Measurements from ENCODE around the gene PSMD4. TPM values are rescaled to one million over a fixed set of nuclear protein-coding genes. Genes with fewer than 3 reads are reported as not detected.
A peak's percentile ranks its signal among the peaks of the same experiment; 100 is the strongest.

Gene PSMD4
- total RNA-seq, 5 donors from 2014 or later (not counting 1 experiment from before 2014, with no cell fraction given) = 68.1 to 150 (median 133) TPM

DNA sequence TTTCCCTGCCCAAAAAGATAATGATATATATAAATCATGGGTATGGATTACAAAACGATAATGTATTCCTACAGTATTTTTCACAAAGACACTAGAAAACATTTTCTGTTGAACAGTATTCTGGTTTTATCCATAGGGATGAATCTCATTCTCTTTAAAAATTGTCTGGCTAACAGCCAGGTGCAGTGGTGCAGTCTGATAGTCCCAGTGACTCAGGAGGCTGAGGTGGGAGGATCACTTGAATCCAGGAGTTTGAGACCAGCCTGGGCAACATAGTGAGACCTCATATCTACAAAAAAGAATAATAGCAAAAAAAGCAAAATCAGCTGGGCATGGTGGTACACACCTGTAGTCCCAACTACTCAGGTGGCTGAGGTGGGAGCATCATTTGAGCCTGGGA, 32.9 kb upstream of the PSMD4 start:
- DNase-seq (no peak), ATAC-seq (replicated peaks in 1 of 4) (no peak)
- H3K27me3 ChIP-seq (replicated peaks in 1 of 2; ENCODE audit: control insufficient read depth in 2 of 2, extremely low read depth in 1 of 2, insufficient read depth in 2 of 2, low read length in 1 of 2) = no peaks in the 10 kb centered on the region
- Mint-ChIP-seq H3K4me3 (no peak overlapping the region), H3K27me3 (no peaks in the 10 kb centered on the region), H3K9me3 (no peaks in the 10 kb centered on the region), H3K4me1 (peaks cover 2 to 13% (median 8%) of the 10 kb centered on the region in 3 donors), H3K27ac (peak overlapping the region in 1 of 2 donors; percentile 28), H3K36me3 (peaks cover 4% of the 10 kb centered on the region)
- ChIA-PET CTCF (no interaction called here), POLR2A (no interaction called here)
- no peaks in the 10 kb centered on the region for H3K4me1 ChIP-seq (ENCODE audit: control insufficient read depth in 1 of 2, extremely low read depth in 1 of 2, insufficient read depth in 2 of 2, low read length in 2 of 2)
- H3K27ac ChIP-seq (ENCODE audit: low read length) = no peak overlapping the region
- H3K9me3 ChIP-seq = no peaks in the 10 kb centered on the region
- peaks cover 0 to 13% of the 10 kb centered on the region in 2 donors for H3K36me3 ChIP-seq (ENCODE audit: control insufficient read depth in 2 of 2, extremely low read depth in 1 of 2, insufficient read depth in 1 of 2, low read length in 1 of 2)
- WGBS (ENCODE audit: insufficient coverage) = no CpG with 5 or more reads among the region's 1 CpG
- H3K4me3 ChIP-seq (ENCODE audit: control insufficient read depth in 1 of 2, extremely low read depth in 1 of 2, low read length in 1 of 2) = no peak overlapping the region

DNA sequence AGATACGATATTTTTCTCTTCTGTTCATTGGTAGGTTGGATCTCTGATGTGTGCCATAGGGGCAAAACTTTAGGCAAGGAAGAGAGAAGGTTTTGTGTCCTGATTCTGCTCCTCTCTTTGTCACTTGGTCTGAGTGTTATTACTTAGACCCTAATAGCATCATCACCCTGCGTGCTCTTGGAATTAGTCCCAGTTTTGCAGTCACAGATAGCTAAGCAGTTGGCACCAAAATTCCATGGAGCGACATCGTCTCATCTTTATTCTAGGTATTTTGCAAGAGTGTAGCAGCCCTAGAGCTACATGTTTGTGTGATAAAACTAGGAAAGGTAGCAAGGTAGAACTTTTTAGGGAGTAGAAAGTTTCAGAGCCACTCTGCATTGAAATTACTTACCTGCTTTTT, 32.4 kb upstream of the PSMD4 start:
- H3K36me3 Mint-ChIP-seq = peaks cover 8% of the 10 kb centered on the region
- H3K27ac Mint-ChIP-seq = peak overlapping the region in 1 of 2 donors; percentile 39
- CTCF ChIA-PET = no interaction called here
- no peaks in the 10 kb centered on the region for H3K9me3 ChIP-seq
- H3K27me3 ChIP-seq (replicated peaks in 1 of 2; ENCODE audit: control insufficient read depth in 2 of 2, extremely low read depth in 1 of 2, insufficient read depth in 2 of 2, low read length in 1 of 2) = no peaks in the 10 kb centered on the region
- no peaks in the 10 kb centered on the region for H3K27me3 Mint-ChIP-seq
- POLR2A ChIA-PET = no interaction called here
- no peaks in the 10 kb centered on the region for H3K4me1 ChIP-seq (ENCODE audit: control insufficient read depth in 1 of 2, extremely low read depth in 1 of 2, insufficient read depth in 2 of 2, low read length in 2 of 2)
- WGBS (ENCODE audit: insufficient coverage) = no CpG with 5 or more reads among the region's 4 CpGs
- peaks cover 0 to 12% (median 7%) of the 10 kb centered on the region in 3 donors for H3K4me1 Mint-ChIP-seq
- DNase-seq (no peak), ATAC-seq (replicated peaks in 1 of 4) (no peak)
- no peak overlapping the region for H3K4me3 ChIP-seq (ENCODE audit: control insufficient read depth in 1 of 2, extremely low read depth in 1 of 2, low read length in 1 of 2)
- no peak overlapping the region for H3K4me3 Mint-ChIP-seq
- no peaks in the 10 kb centered on the region for H3K9me3 Mint-ChIP-seq
- no peak overlapping the region for H3K27ac ChIP-seq (ENCODE audit: low read length)
- H3K36me3 ChIP-seq (ENCODE audit: control insufficient read depth in 2 of 2, extremely low read depth in 1 of 2, insufficient read depth in 1 of 2, low read length in 1 of 2) = peaks cover 0 to 14% of the 10 kb centered on the region in 2 donors

DNA sequence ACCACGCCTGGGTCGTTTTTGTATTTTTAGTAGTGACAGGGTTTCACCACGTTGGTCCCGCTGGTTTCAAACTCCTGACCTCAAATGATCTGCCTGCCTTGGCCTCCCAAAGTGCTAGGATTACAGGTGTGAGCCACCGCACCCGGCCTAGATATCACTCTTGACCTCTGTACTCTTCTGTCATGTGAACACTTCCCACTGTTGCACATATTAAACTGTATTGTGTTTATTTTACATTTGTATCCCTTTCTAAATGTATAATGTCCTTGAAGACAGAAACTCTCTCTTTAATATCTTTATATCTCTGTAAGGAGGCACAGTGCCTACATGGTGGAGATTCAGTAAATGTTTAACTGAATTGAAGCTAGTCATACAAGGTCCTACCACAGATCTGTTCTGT, 19.3 kb upstream of the PSMD4 start:
- Mint-ChIP-seq H3K9me3 (no peaks in the 10 kb centered on the region), H3K36me3 (peaks cover 53% of the 10 kb centered on the region), H3K4me3 (no peak overlapping the region), H3K4me1 (no peaks in the 10 kb centered on the region), H3K27ac (no peak overlapping the region), H3K27me3 (no peaks in the 10 kb centered on the region)
- H3K27ac ChIP-seq (ENCODE audit: low read length) = no peak overlapping the region
- no peaks in the 10 kb centered on the region for H3K9me3 ChIP-seq
- H3K27me3 ChIP-seq (replicated peaks in 1 of 2; ENCODE audit: control insufficient read depth in 2 of 2, extremely low read depth in 1 of 2, insufficient read depth in 2 of 2, low read length in 1 of 2) = no peaks in the 10 kb centered on the region
- DNase-seq = no peak
- CTCF ChIA-PET = interaction anchor here in 1 of 2 donors (0.8 kb wide), 1 partner anchor 16 kb away, joined by 8 read pairs; no protein-coding TSS in a partner anchor
- H3K4me3 ChIP-seq (ENCODE audit: control insufficient read depth in 1 of 2, extremely low read depth in 1 of 2, low read length in 1 of 2) = no peak overlapping the region
- peaks cover 15 to 89% of the 10 kb centered on the region in 2 donors for H3K36me3 ChIP-seq (ENCODE audit: control insufficient read depth in 2 of 2, extremely low read depth in 1 of 2, insufficient read depth in 1 of 2, low read length in 1 of 2)
- no peaks in the 10 kb centered on the region for H3K4me1 ChIP-seq (ENCODE audit: control insufficient read depth in 1 of 2, extremely low read depth in 1 of 2, insufficient read depth in 2 of 2, low read length in 2 of 2)
- no peak for ATAC-seq (replicated peaks in 1 of 4)
- POLR2A ChIA-PET = no interaction called here
- 91% methylated on average over 4 of the region's 6 CpGs for WGBS (ENCODE audit: insufficient coverage)

DNA sequence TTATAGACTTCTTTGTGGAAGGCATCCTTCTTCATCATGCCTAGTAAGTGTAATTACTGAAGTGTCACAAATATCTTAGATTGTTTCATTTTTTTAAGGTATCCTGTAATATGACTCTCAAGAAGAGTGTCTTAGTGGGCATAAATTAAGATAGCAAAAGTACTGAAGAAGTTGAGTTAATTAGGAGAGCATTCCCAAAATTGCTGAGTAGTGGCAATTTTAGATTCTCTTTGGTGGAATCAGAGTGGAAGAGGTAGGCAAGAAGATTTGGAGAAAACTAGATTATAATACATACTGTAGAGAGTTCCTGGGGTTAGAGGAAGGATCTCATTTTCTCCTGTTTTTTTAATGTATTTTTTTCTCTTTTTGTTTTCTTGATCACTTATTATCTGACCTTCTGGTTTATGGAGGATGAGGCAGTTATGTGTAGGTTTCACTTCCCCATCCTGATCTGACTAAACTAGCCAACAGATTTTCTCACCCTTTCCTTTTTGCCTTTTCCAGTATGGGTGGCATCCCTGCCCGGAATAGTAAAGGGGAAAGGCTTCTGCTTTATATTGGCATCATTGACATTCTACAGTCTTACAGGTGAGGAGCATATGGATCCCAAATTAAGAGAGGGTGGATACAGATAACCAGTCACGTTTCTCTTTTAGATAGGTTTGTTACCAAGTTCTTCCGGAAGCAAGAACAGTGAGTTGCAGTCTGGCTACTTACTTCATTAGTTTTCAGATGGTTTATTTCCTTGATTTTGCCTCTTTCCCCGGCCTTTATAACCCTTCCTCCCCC, 16.7 kb upstream of the PSMD4 start:
- Mint-ChIP-seq H3K9me3 (no peaks in the 10 kb centered on the region), H3K36me3 (peaks cover 51% of the 10 kb centered on the region), H3K4me1 (no peaks in the 10 kb centered on the region), H3K27me3 (no peaks in the 10 kb centered on the region), H3K27ac (peak overlapping the region in 1 of 2 donors; percentile 36), H3K4me3 (no peak overlapping the region)
- H3K27ac ChIP-seq (ENCODE audit: low read length) = no peak overlapping the region
- DNase-seq = no peak
- no peak overlapping the region for H3K4me3 ChIP-seq (ENCODE audit: control insufficient read depth in 1 of 2, extremely low read depth in 1 of 2, low read length in 1 of 2)
- ATAC-seq (replicated peaks in 1 of 4) = no peak
- no peaks in the 10 kb centered on the region for H3K27me3 ChIP-seq (replicated peaks in 1 of 2; ENCODE audit: control insufficient read depth in 2 of 2, extremely low read depth in 1 of 2, insufficient read depth in 2 of 2, low read length in 1 of 2)
- peaks cover 8 to 88% of the 10 kb centered on the region in 2 donors for H3K36me3 ChIP-seq (ENCODE audit: control insufficient read depth in 2 of 2, extremely low read depth in 1 of 2, insufficient read depth in 1 of 2, low read length in 1 of 2)
- no peaks in the 10 kb centered on the region for H3K9me3 ChIP-seq
- H3K4me1 ChIP-seq (ENCODE audit: control insufficient read depth in 1 of 2, extremely low read depth in 1 of 2, insufficient read depth in 2 of 2, low read length in 2 of 2) = no peaks in the 10 kb centered on the region
- ChIA-PET CTCF (interaction anchor here in 1 of 2 donors (0.6 kb wide), 1 partner anchor 213 kb away, joined by 4 read pairs; no protein-coding TSS in a partner anchor), POLR2A (interaction anchor here in 1 of 2 donors (0.7 kb wide), 2 partner anchors 92 to 645 kb away, joined by 3 read pairs; no protein-coding TSS in a partner anchor)
- WGBS (ENCODE audit: insufficient coverage) = 100% methylated on average over 1 of the region's 4 CpGs

DNA sequence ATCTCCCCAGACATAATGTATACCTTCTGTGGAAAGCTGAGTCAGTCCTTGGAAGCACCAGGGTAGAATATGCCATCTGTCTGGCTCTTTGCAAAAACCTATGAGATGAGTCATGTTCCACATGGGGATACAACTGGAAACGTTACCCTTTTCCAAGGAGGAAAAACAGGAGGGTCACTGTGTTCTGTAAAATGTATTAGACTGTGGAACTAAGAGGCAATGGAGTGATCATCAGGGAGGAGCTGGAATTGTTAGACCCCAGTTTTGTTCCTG, 16.1 kb upstream of the PSMD4 start:
- ChIA-PET POLR2A (no interaction called here), CTCF (no interaction called here)
- Mint-ChIP-seq H3K9me3 (no peaks in the 10 kb centered on the region), H3K27me3 (no peaks in the 10 kb centered on the region), H3K36me3 (peaks cover 55% of the 10 kb centered on the region), H3K4me1 (no peaks in the 10 kb centered on the region), H3K27ac (peak overlapping the region in 1 of 2 donors; percentile 1), H3K4me3 (no peak overlapping the region)
- WGBS (ENCODE audit: insufficient coverage) = 100% methylated on average over 1 of the region's 1 CpG
- H3K9me3 ChIP-seq = no peaks in the 10 kb centered on the region
- ATAC-seq (replicated peaks in 1 of 4) (no peak), DNase-seq (no peak)
- no peak overlapping the region for H3K27ac ChIP-seq (ENCODE audit: low read length)
- H3K36me3 ChIP-seq (ENCODE audit: control insufficient read depth in 2 of 2, extremely low read depth in 1 of 2, insufficient read depth in 1 of 2, low read length in 1 of 2) = peaks cover 13 to 89% of the 10 kb centered on the region in 2 donors
- H3K27me3 ChIP-seq (replicated peaks in 1 of 2; ENCODE audit: control insufficient read depth in 2 of 2, extremely low read depth in 1 of 2, insufficient read depth in 2 of 2, low read length in 1 of 2) = no peaks in the 10 kb centered on the region
- H3K4me3 ChIP-seq (ENCODE audit: control insufficient read depth in 1 of 2, extremely low read depth in 1 of 2, low read length in 1 of 2) = no peak overlapping the region
- no peaks in the 10 kb centered on the region for H3K4me1 ChIP-seq (ENCODE audit: control insufficient read depth in 1 of 2, extremely low read depth in 1 of 2, insufficient read depth in 2 of 2, low read length in 2 of 2)

DNA sequence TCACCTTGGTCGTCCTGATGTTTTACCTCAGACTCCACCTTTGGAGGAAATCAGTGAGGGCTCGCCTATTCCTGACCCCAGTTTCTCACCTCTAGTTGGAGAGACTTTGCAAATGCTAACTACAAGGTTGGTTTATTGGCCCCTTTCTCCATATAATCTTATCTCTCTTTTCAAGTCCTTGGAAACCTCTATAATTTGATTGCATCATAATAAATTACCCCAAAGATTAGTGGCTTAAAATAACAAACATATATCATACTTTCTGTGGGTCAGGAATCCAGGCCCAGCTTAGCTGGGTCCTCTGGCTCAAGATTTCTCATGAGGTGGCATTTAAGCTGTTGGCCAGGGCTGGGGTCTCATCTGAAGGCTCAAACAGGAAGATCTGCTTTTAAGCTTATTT, 12.1 kb upstream of the PSMD4 start:
- ChIA-PET POLR2A (no interaction called here), CTCF (no interaction called here)
- WGBS (ENCODE audit: insufficient coverage) = 78% methylated on average over 2 of the region's 2 CpGs
- Mint-ChIP-seq H3K9me3 (no peaks in the 10 kb centered on the region), H3K36me3 (peaks cover 58% of the 10 kb centered on the region), H3K27me3 (no peaks in the 10 kb centered on the region), H3K4me3 (no peak overlapping the region), H3K4me1 (no peaks in the 10 kb centered on the region), H3K27ac (peak overlapping the region in 1 of 2 donors; percentile 30)
- Histone ChIP-seq H3K9me3 (no peaks in the 10 kb centered on the region), H3K27me3 (replicated peaks in 1 of 2; ENCODE audit: control insufficient read depth in 2 of 2, extremely low read depth in 1 of 2, insufficient read depth in 2 of 2, low read length in 1 of 2) (no peaks in the 10 kb centered on the region), H3K27ac (ENCODE audit: low read length) (no peak overlapping the region), H3K36me3 (ENCODE audit: control insufficient read depth in 2 of 2, extremely low read depth in 1 of 2, insufficient read depth in 1 of 2, low read length in 1 of 2) (peaks cover 9 to 87% of the 10 kb centered on the region in 2 donors), H3K4me3 (ENCODE audit: control insufficient read depth in 1 of 2, extremely low read depth in 1 of 2, low read length in 1 of 2) (no peak overlapping the region), H3K4me1 (ENCODE audit: control insufficient read depth in 1 of 2, extremely low read depth in 1 of 2, insufficient read depth in 2 of 2, low read length in 2 of 2) (no peaks in the 10 kb centered on the region)
- ATAC-seq (replicated peaks in 1 of 4) (no peak), DNase-seq (no peak)

Data from T-cell (primary cell).